PC-3 (cell line): ENCODE data around the gene MAPK8IP1. TPM values are rescaled to one million over a fixed set of nuclear protein-coding genes. Genes with fewer than 3 reads are reported as not detected.
A peak's percentile ranks its signal among the peaks of the same experiment; 100 is the strongest.

ENCODE experiments used
- ATAC-seq: fragments of 200-7000 bp; cut with Tn5 transposase; 2 replicates; pipeline ENCODE4 v1.9.1; 2020; ENCODE audit warnings: mild to moderate bottlenecking, moderate library complexity
- BruUV-seq: library from RNA; stranded (reverse); fragments of 400-500 nt; replicated peaks from 2 replicates; lab custom pipeline; 2021; lab: Mats Ljungman, UMichigan
- CTCF ChIA-PET: fragments of 300-600 bp; sonication (Branson Sonifier 250); formaldehyde crosslinking; loops from one replicate; lab custom pipeline; 2022; ENCODE audit warnings: antibody characterized with exemption; lab: Charles Lee
- POLR2A ChIA-PET: fragments of 300-600 bp; sonication (Branson Sonifier 250); formaldehyde crosslinking; loops from one replicate; lab custom pipeline; 2022; ENCODE audit warnings: antibody characterized with exemption; ENCODE audit not compliant: unreplicated experiment; lab: Charles Lee
- DNase-seq: peaks from one replicate; pipeline ENCODE4 v3.0.0-alpha.2; 2015
- H2AFZ ChIP-seq: fragments of 300-600 bp; sonication (generic); 2 replicates; pipeline ENCODE4 v1.6.0; 2016; ENCODE audit warnings: antibody characterized with exemption, low read length
- H3F3A ChIP-seq: fragments of 300-600 bp; sonication (generic); one replicate; pipeline ENCODE4 v1.6.0; 2017; ENCODE audit warnings: antibody characterized with exemption, low read length, control low read depth, mild to moderate bottlenecking; ENCODE audit not compliant: unreplicated experiment
- H3K27ac ChIP-seq: fragments of 300-600 bp; sonication (generic); 2 replicates; pipeline ENCODE4 v1.5.1; 2016; ENCODE audit warnings: mild to moderate bottlenecking, low read length
- H3K27me3 ChIP-seq: fragments of 300-600 bp; sonication (generic); 2 replicates; pipeline ENCODE4 v1.6.1; 2016; ENCODE audit warnings: low read length, mixed read lengths
- H3K36me3 ChIP-seq: fragments of 300-600 bp; sonication (generic); 2 replicates; pipeline ENCODE4 v1.6.1; 2016; ENCODE audit warnings: low read depth, mixed run types, low read length, mixed read lengths
- H3K4me1 ChIP-seq: fragments of 300-600 bp; sonication (generic); 2 replicates; pipeline ENCODE4 v1.5.1; 2016; ENCODE audit warnings: low read length; ENCODE audit not compliant: insufficient read depth
- H3K4me2 ChIP-seq: fragments of 300-600 bp; sonication (generic); 2 replicates; pipeline ENCODE4 v1.6.0; 2016; ENCODE audit warnings: low read length
- H3K4me3 ChIP-seq: fragments of 300-600 bp; sonication (generic); 2 replicates; pipeline ENCODE4 v1.5.1; 2016; ENCODE audit warnings: mild to moderate bottlenecking, low read length, mixed read lengths
- H3K79me2 ChIP-seq: fragments of 300-600 bp; sonication (generic); 2 replicates; pipeline ENCODE4 v1.6.1; 2017; ENCODE audit warnings: low read length, mixed read lengths
- H3K9ac ChIP-seq: fragments of 300-600 bp; sonication (generic); 2 replicates; pipeline ENCODE4 v1.6.0; 2016; ENCODE audit warnings: mild to moderate bottlenecking, low read length
- H3K9me2 ChIP-seq: fragments of 300-600 bp; sonication (generic); replicated peaks from 2 replicates; pipeline ENCODE4 v1.6.1; 2016; ENCODE audit warnings: mixed run types, low read length, mixed read lengths
- H3K9me3 ChIP-seq: fragments of 300-600 bp; sonication (generic); 2 replicates; pipeline ENCODE4 v1.6.1; 2016; ENCODE audit warnings: low read length, mixed read lengths
- H4K20me1 ChIP-seq: fragments of 300-600 bp; sonication (generic); 2 replicates; pipeline ENCODE4 v1.6.1; 2016; ENCODE audit warnings: low read length, mixed read lengths
- EZH2 ChIP-seq: fragments of 300-600 bp; sonication (generic); IDR thresholded peaks from one replicate; pipeline ENCODE4 v1.6.1; 2017; ENCODE audit warnings: antibody characterized with exemption, mild to moderate bottlenecking, low read length; ENCODE audit not compliant: unreplicated experiment
- EZH2phosphoT487 ChIP-seq: fragments of 300-600 bp; sonication (generic); IDR thresholded peaks from 2 replicates; pipeline ENCODE4 v1.6.1; 2018; ENCODE audit warnings: mild to moderate bottlenecking, antibody characterized with exemption, low read length, borderline replicate concordance
- intact Hi-C: fragments of 100-400 bp; cut with micrococcal nuclease; formaldehyde crosslinking; loops from 2 replicates; pipeline ENCODE4 v1.9.0; 2023
- total RNA-seq: library from RNA; depleted of rRNA; stranded (reverse); fragments of >200 nt; gene quantifications from 2 replicates; pipeline ENCODE4 v1.2.3, GENCODE V29; 2014
- TF ChIP-seq, protein P1 (sequence below): fragments of 300-600 bp; sonication (generic); conservative IDR thresholded peaks from 2 replicates; pipeline ENCODE4 v1.5.1; 2017; ENCODE audit warnings: antibody characterized with exemption, low read depth, mild to moderate bottlenecking, low read length

MAPK8IP1 gene
- total RNA-seq, 1 experiment from 2014 or later = 7.1 TPM

DNA sequence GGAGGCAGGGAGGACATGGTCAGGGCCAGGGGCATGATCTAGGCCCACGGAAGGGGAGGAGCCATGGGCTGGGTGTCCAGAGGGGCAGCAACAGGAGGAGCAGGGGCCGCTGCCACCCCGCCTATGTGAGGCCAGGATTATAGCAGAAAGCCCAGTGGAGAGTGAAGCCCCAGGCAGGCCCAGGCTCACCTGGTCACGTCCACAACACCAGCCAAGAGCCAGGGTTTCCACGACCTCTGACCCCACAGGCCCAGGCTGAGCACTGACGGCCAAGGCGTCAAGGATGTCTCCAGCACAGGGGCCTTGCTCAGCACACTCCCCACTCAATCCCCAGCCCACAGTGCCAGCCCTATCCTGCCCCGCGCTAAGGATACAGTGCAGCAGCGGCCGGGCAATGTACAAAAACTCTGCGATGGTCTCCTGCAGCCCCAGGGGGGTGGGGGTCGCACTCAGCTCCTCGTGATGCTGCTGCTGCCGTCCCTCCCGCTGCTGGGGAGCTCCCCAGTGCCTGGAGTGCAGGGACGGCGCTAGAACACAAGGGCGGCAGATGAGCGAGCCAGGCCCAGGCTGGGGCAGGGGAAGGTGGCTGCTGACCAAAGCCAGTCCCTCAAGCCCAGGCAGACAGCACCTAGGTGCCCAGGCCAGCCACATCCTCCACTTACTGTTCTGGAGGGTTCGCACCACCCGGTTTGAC is 28.6 kb downstream of the MAPK8IP1 start:
- H3F3A ChIP-seq = no peaks in the 10 kb centered on the region
- intact Hi-C loops = no loop called here
- no peak for DNase-seq
- H3K36me3 ChIP-seq = no peaks in the 10 kb centered on the region; the same call in 1 of the 2 replicates
- no peak overlapping the region for H3K9ac ChIP-seq
- peaks cover 3% of the 10 kb centered on the region; the same call in 1 of the 2 replicates for H3K4me1 ChIP-seq
- no peaks in the 10 kb centered on the region for H3K9me2 ChIP-seq
- TF ChIP-seq, protein P1, sequence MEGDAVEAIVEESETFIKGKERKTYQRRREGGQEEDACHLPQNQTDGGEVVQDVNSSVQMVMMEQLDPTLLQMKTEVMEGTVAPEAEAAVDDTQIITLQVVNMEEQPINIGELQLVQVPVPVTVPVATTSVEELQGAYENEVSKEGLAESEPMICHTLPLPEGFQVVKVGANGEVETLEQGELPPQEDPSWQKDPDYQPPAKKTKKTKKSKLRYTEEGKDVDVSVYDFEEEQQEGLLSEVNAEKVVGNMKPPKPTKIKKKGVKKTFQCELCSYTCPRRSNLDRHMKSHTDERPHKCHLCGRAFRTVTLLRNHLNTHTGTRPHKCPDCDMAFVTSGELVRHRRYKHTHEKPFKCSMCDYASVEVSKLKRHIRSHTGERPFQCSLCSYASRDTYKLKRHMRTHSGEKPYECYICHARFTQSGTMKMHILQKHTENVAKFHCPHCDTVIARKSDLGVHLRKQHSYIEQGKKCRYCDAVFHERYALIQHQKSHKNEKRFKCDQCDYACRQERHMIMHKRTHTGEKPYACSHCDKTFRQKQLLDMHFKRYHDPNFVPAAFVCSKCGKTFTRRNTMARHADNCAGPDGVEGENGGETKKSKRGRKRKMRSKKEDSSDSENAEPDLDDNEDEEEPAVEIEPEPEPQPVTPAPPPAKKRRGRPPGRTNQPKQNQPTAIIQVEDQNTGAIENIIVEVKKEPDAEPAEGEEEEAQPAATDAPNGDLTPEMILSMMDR = no peak
- no peak for TF ChIP-seq EZH2phosphoT487
- TF ChIP-seq EZH2 = no peak
- POLR2A ChIA-PET = no interaction called here
- H4K20me1 ChIP-seq = no peaks in the 10 kb centered on the region
- H3K4me2 ChIP-seq = no peak overlapping the region
- no peaks in the 10 kb centered on the region for H3K9me3 ChIP-seq
- CTCF ChIA-PET = no interaction called here
- H3K27ac ChIP-seq = no peak overlapping the region
- H3K27me3 ChIP-seq = no peaks in the 10 kb centered on the region
- no peak overlapping the region for H2AFZ ChIP-seq
- H3K4me3 ChIP-seq = no peak overlapping the region
- ATAC-seq = no peak
- H3K79me2 ChIP-seq = peaks cover 14% of the 10 kb centered on the region
- BruUV-seq = no TSS peak

- Histone ChIP-seq H2AFZ (no peak overlapping the region), H3K4me1 (peaks cover 3% of the 10 kb centered on the region; the same call in 1 of the 2 replicates), H3K9me2 (no peaks in the 10 kb centered on the region), H3K27ac (no peak overlapping the region), H3K9ac (no peak overlapping the region), H3K79me2 (peaks cover 14% of the 10 kb centered on the region), H3K27me3 (no peaks in the 10 kb centered on the region), H3F3A (no peaks in the 10 kb centered on the region), H3K9me3 (no peaks in the 10 kb centered on the region), H3K4me2 (no peak overlapping the region), H4K20me1 (no peaks in the 10 kb centered on the region), H3K36me3 (no peaks in the 10 kb centered on the region; the same call in 1 of the 2 replicates), H3K4me3 (no peak overlapping the region)
- TF ChIP-seq EZH2phosphoT487 (no peak), EZH2 (no peak)
- TF ChIP-seq, protein P1 = no peak
- DNase-seq (no peak), ATAC-seq (no peak)
- CTCF ChIA-PET = no interaction called here
- BruUV-seq = no TSS peak
- POLR2A ChIA-PET = interaction anchor here (0.5 kb wide), 1 partner anchor 68 kb away, joined by 3 read pairs; the partner anchor contains the start of gene CRY2
- intact Hi-C loops = no loop called here
These were observed 30.0 kb downstream of the MAPK8IP1 start for GRCh38 chr11:45915446-45915845.

DNA sequence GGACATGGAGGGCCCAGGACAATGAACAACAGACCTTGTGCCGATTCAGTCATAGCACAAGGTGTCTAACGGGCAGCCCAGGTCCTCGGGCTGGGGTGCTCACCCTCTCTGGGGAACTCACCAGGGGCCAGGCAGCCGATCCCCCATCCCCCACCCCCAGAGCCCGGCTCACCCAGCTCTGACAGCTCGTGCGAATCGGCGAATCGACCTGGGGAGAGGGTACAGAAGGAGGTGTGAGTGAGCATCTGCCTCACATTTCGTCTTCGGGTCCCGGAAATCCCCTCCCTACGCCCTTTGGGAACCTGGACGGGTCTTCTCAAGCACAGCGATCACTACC is 31.8 kb downstream of the MAPK8IP1 start:
- H4K20me1 ChIP-seq = no peaks in the 10 kb centered on the region
- peak overlapping the region; percentile 96 for H3K4me3 ChIP-seq
- H3K4me2 ChIP-seq = peak overlapping the region; percentile 98
- ATAC-seq (no peak), DNase-seq (no peak)
- H3K9ac ChIP-seq = peak overlapping the region; percentile 82
- peaks cover 3% of the 10 kb centered on the region; the same call in 1 of the 2 replicates for H3K4me1 ChIP-seq
- H3K79me2 ChIP-seq = peaks cover 14% of the 10 kb centered on the region
- H3K9me2 ChIP-seq = no peaks in the 10 kb centered on the region
- TF ChIP-seq EZH2 (no peak), EZH2phosphoT487 (no peak)
- TF ChIP-seq, protein P1 = no peak
- no peaks in the 10 kb centered on the region for H3K27me3 ChIP-seq
- intact Hi-C loops = no loop called here
- peak overlapping the region; percentile 94 for H2AFZ ChIP-seq
- ChIA-PET POLR2A (no interaction called here), CTCF (interaction anchor here (0.5 kb wide), 1 partner anchor 1537 kb away, joined by 9 read pairs; no protein-coding TSS in a partner anchor)
- peak overlapping the region; percentile 69 for H3K27ac ChIP-seq
- no peaks in the 10 kb centered on the region; the same call in 1 of the 2 replicates for H3K36me3 ChIP-seq
- no peaks in the 10 kb centered on the region for H3K9me3 ChIP-seq
- no TSS peak for BruUV-seq
- H3F3A ChIP-seq = no peaks in the 10 kb centered on the region
